IPS-18c (cell line): Measurements from ENCODE around the gene MTCP1.

Source experiments
- H3K4me3 ChIP-seq: 2 replicates; pipeline ENCODE4 v1.7.0; 2013; ENCODE audit warnings: low read depth, mild to moderate bottlenecking, low read length, moderate library complexity; ENCODE audit not compliant: insufficient read depth
- H3K9me3 ChIP-seq: one replicate; pipeline ENCODE4 v1.6.1; 2013; ENCODE audit warnings: mild to moderate bottlenecking, low read length, moderate library complexity; ENCODE audit not compliant: control insufficient read depth, insufficient read depth

Gene MTCP1, protein sequence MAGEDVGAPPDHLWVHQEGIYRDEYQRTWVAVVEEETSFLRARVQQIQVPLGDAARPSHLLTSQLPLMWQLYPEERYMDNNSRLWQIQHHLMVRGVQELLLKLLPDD

DNA sequence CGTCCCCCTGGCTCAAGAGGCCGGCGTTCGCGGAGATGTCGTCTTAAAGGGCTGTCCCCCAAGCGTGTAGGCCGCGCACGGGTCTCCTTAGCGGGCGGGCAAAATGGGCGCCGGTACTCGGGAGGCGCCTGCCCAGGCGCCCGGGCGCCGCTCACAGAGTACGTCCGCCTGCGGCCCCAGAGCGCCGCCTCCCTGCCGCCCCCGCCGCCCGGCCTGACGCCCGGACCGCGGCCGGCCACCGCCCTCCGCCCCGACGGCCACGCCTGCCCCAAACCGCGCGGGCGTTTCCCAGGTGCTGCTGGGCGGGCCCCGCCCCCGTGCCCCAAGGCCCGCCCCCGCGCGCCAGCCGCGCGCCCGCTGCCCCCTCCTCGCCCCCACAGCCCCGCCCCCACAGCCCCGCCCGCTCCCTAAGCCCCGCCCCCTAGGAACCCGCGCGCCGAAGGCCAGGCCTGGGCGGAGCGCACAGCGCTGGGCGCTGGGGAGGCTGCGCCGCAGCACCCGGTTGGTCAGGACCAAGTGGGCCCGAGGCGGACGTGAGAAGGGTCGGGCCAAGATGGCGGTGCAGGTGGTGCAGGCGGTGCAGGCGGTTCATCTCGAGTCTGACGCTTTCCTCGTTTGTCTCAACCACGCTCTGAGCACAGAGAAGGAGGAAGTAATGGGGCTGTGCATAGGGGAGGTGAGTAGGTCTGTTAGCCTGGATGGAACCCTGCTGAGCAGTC lies at the start of gene MTCP1, which contains the start of the genes BRCC3 and CMC4:
MTCP1 (minus strand) TSS at position 162 of the 719 bp plus-strand sequence. CDS start 5,126 bp downstream, outside the sequence.
BRCC3 (plus strand) TSS at position 534 of the 719 bp plus-strand sequence; CDS start at position 554, 20 bp downstream.
CMC4 (minus strand) TSS at position 162 of the 719 bp plus-strand sequence. CDS start 7,113 bp downstream, outside the sequence.
- peak within 1 kb of the TSS; percentile 76 for H3K4me3 ChIP-seq
- H3K9me3 ChIP-seq = peaks cover 11% of the 10 kb centered on the region

DNA sequence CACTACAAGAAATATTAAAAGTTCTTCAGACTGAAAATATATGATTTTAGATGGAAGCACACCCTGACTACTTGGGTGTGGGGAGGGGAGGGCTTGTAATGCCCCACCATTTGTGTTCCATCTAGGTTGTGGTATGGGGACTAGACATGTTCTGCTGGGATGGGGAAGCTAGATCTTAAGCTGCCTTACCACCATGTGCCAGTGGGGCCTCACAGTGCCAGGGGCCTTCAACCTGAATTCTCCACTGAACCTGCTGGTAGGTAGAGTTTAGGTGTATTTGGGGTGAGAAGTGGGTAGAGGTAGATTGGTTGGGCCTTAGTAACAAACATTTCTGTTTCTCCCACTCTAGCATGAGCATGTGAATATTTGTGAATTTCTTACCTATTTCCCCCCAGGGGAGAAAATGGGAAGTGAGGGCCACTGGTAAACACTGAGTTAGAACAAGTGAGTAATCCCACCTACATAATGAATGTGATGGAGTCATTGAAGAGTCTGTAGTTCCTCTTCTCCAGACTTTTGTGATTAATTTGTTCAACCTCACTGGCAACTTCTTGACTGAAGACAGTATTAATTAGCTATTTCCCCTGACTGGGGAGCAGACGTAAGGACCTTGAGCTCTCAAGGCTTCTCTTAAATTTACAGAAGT lies 44.4 kb upstream of the MTCP1 start:
- H3K4me3 ChIP-seq = no peak overlapping the region
- no peaks in the 10 kb centered on the region for H3K9me3 ChIP-seq

- Histone ChIP-seq H3K9me3 (no peaks in the 10 kb centered on the region), H3K4me3 (no peak overlapping the region)
These were observed 42.2 kb upstream of the MTCP1 start for GRCh38 chrX:155113097-155113496.

GRCh38 chrX:155112171-155112570 lies 41.2 kb upstream of the MTCP1 start:
- Histone ChIP-seq H3K4me3 (no peak overlapping the region), H3K9me3 (no peaks in the 10 kb centered on the region)

- no peaks in the 10 kb centered on the region for H3K9me3 ChIP-seq
- no peak overlapping the region for H3K4me3 ChIP-seq
These were observed 37.5 kb upstream of the MTCP1 start for GRCh38 chrX:155108427-155108826.

GRCh38 chrX:155105919-155106318 lies 35.0 kb upstream of the MTCP1 start:
- no peak overlapping the region for H3K4me3 ChIP-seq

GRCh38 chrX:155094468-155095061 lies 23.6 kb upstream of the MTCP1 start:
- peaks cover 5% of the 10 kb centered on the region for H3K9me3 ChIP-seq

More at GRCh38 chrX:155105919-155106318, 35.0 kb upstream of the MTCP1 start:
- H3K9me3 ChIP-seq = no peaks in the 10 kb centered on the region

GRCh38 chrX:155086961-155087735 lies 16.2 kb upstream of the MTCP1 start:
- H3K9me3 ChIP-seq = peaks cover 8% of the 10 kb centered on the region
- H3K4me3 ChIP-seq = no peak overlapping the region

More at GRCh38 chrX:155094468-155095061, 23.6 kb upstream of the MTCP1 start:
- no peak overlapping the region for H3K4me3 ChIP-seq

DNA sequence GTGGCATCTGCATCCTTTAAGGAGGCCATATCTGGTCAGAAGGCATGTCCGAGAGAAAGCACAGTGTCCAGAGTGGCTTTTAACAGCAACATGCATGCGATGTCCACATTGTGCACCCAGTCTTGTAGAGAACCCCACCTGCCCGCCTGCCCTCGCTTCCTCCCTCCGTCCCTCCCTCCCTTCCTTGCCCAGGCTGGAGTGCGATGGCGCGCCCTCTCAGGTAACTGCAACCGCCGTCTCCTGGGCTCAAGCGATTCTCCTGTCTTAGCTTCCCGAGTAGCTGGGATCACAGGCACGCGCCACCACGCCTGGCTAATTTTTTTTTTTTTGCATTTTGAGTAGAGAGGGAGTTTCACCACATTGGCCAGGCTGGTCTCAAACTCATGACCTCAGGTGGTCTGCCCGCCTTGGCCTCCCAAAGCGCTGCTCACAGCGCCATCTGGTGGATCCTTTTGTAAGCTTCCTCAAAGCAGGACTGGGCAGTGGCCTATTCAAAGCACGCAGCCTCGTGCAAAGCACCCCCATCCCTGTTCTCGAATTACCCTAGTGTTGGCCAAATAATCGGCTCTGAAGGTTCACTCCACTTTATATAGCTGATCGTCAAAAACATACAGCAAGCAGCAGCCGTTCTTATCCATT lies 15.4 kb upstream of the MTCP1 start:
- no peak overlapping the region for H3K4me3 ChIP-seq

GRCh38 chrX:155071694-155072280 lies 851 bp upstream of the MTCP1 start:
- peak overlapping the region; percentile 76 for H3K4me3 ChIP-seq
- peaks cover 11% of the 10 kb centered on the region for H3K9me3 ChIP-seq

More for the DNA sequence above, 15.4 kb upstream of the MTCP1 start:
- H3K9me3 ChIP-seq = peaks cover 8% of the 10 kb centered on the region

- H3K4me3 ChIP-seq = peak overlapping the region; percentile 58
These were observed 317 bp downstream of the MTCP1 start for GRCh38 chrX:155070663-155070974.

GRCh38 chrX:155070038-155070437 lies 898 bp downstream of the MTCP1 start:
- peak overlapping the region; percentile 58 for H3K4me3 ChIP-seq

More at GRCh38 chrX:155070663-155070974, 317 bp downstream of the MTCP1 start:
- H3K9me3 ChIP-seq = peaks cover 13% of the 10 kb centered on the region

DNA sequence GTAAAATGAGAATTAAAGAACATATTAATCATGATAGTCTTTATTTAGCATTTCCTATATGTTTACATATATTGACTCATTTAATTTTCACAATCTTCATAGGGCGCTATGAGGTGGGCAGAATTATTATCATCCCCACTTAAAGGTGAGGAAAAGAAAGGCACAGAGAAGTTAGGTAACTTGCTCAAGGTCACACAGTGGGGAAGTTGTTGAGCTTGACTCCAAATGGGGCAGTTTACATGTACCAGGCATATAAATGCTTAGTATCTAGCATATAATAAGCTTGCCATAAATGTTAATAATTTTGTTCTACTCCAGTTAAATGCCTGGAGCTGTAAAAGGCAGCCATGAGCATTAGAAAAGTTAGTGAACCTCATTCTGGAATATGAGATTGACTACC lies 1.5 kb downstream of the MTCP1 start:
- peak overlapping the region; percentile 58; the same call in 1 of the 2 replicates for H3K4me3 ChIP-seq

More at GRCh38 chrX:155070038-155070437, 898 bp downstream of the MTCP1 start:
- H3K9me3 ChIP-seq = peaks cover 13% of the 10 kb centered on the region

DNA sequence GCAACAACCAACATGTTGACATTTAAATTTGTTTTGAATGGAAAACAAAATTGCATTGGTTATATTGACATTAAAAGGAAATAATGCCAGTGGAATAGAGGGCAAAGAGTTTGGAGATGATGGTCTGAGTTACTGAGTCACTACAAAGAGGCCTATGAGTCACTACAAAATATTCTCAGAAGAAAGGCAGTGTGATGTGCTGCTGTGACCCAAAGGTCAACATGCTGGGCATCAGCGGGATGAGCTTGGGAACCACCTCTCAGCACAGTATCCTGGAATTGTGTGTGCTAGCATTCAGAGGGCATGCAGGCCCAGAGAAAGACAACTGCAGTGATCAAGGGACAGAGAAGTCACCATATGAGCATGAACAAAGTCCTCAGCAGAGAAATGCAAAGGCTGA lies 2.8 kb downstream of the MTCP1 start:
- H3K4me3 ChIP-seq = no peak overlapping the region
- H3K9me3 ChIP-seq = peaks cover 13% of the 10 kb centered on the region

More for the DNA sequence above, 1.5 kb downstream of the MTCP1 start:
- peaks cover 13% of the 10 kb centered on the region for H3K9me3 ChIP-seq

DNA sequence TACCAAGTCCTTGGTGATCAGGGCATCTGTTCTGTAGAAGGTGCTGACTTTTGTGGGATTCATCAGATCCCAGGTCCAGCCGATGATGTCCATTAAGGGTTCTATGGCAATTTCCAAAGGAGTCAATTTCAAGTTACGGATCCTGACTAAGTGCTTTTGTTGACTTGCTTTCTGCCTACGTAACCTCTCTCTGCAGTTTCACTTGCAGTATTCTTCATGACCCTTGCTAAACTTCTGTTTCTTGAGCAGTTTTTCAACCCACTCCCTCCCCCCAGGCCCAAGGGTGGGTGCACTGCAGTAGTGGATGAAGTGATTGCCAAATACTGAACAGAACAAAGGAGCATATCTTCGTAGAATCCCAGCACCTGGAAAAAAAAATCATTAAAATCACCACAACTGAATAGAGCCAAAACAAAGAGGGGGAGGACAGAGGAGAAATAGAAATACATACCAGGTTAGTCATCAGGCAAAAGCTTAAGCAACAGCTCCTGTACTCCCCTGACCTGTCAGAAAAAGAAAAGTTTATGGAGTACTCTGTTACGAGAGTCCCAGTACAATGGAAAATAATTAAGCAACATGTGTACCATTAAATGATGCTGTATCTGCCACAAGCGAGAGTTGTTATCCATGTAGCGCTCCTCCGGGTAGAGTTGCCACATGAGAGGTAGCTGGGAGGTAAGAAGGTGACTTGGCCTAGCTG lies 5.8 kb downstream of the MTCP1 start:
- Histone ChIP-seq H3K9me3 (peaks cover 8% of the 10 kb centered on the region), H3K4me3 (no peak overlapping the region)

DNA sequence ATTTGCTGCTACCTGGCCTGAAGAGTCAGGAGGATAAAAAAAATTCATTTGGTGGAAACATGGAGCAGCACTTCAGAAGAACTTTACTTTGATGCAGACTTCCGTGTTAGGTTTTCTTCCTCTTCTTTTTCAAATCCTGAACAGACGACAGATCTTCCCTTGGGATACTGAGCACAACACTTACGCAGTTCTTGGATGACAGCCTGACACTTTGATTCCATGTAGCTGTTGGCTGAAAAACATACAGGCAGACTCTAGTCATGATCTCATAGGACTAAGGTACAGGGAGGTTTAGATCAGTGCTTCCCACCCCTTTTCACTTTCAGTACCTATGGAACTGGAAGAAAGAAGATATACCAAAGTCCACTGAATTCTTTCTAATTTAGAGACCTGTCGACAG lies 9.2 kb downstream of the MTCP1 start:
- Histone ChIP-seq H3K9me3 (peaks cover 6% of the 10 kb centered on the region), H3K4me3 (no peak overlapping the region)
